HL-60 (cell line): ENCODE measurements around the gene USP14.

Experiments
- DNase-seq, 2 experiments: peaks; one replicate each; pipeline ENCODE4 v3.0.0-alpha.2; 2010 to 2020; ENCODE audit warnings: low read depth in 1 of 2, low spot score in 1 of 2
- H3K27ac ChIP-seq: fragments of 250-450 bp; sonication (Bioruptor Pico); replicated peaks from 2 replicates; pipeline ENCODE4 v1.5.1; 2020; ENCODE audit warnings: mild to moderate bottlenecking, moderate library complexity
- H3K27me3 ChIP-seq: fragments of 250-450 bp; sonication (Bioruptor Pico); 2 replicates; pipeline ENCODE4 v1.5.1; 2021; ENCODE audit warnings: mild to moderate bottlenecking, moderate library complexity; ENCODE audit not compliant: insufficient read depth, poor library complexity, severe bottlenecking
- H3K4me3 ChIP-seq: replicated peaks from 2 replicates; pipeline ENCODE4 v1.5.1; 2011; ENCODE audit warnings: mild to moderate bottlenecking, control low read depth, low read length; ENCODE audit not compliant: insufficient read depth
- GABPA ChIP-seq: IDR thresholded peaks from 2 replicates; pipeline ENCODE4 v1.6.1; 2012; ENCODE audit warnings: low read depth
- POLR2AphosphoS5 ChIP-seq: IDR thresholded peaks from 2 replicates; pipeline ENCODE4 v1.6.1; 2012; ENCODE audit warnings: low read depth
- REST ChIP-seq: IDR thresholded peaks from 2 replicates; pipeline ENCODE4 v1.6.1; 2012; ENCODE audit warnings: low read depth; ENCODE audit not compliant: insufficient replicate concordance
- SPI1 ChIP-seq: IDR thresholded peaks from 2 replicates; pipeline ENCODE4 v1.6.1; 2012; ENCODE audit warnings: low read depth, mild to moderate bottlenecking, borderline replicate concordance
- TF ChIP-seq, protein P1 (sequence below): IDR thresholded peaks from one replicate; pipeline ENCODE4 v1.5.1; 2011; ENCODE audit warnings: low read length, control low read depth, inconsistent platforms; ENCODE audit not compliant: insufficient read depth

The USP14 gene

GRCh38 chr18:189254-189653 is 30.9 kb downstream of the USP14 start:
- Histone ChIP-seq H3K4me3 (no peak overlapping the region), H3K27me3 (no peaks in the 10 kb centered on the region), H3K27ac (no peak overlapping the region)
- no peak for DNase-seq
- TF ChIP-seq SPI1 (no peak), REST (no peak), POLR2AphosphoS5 (no peak), GABPA (no peak)
- TF ChIP-seq, protein P1, sequence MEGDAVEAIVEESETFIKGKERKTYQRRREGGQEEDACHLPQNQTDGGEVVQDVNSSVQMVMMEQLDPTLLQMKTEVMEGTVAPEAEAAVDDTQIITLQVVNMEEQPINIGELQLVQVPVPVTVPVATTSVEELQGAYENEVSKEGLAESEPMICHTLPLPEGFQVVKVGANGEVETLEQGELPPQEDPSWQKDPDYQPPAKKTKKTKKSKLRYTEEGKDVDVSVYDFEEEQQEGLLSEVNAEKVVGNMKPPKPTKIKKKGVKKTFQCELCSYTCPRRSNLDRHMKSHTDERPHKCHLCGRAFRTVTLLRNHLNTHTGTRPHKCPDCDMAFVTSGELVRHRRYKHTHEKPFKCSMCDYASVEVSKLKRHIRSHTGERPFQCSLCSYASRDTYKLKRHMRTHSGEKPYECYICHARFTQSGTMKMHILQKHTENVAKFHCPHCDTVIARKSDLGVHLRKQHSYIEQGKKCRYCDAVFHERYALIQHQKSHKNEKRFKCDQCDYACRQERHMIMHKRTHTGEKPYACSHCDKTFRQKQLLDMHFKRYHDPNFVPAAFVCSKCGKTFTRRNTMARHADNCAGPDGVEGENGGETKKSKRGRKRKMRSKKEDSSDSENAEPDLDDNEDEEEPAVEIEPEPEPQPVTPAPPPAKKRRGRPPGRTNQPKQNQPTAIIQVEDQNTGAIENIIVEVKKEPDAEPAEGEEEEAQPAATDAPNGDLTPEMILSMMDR: no peak

DNA sequence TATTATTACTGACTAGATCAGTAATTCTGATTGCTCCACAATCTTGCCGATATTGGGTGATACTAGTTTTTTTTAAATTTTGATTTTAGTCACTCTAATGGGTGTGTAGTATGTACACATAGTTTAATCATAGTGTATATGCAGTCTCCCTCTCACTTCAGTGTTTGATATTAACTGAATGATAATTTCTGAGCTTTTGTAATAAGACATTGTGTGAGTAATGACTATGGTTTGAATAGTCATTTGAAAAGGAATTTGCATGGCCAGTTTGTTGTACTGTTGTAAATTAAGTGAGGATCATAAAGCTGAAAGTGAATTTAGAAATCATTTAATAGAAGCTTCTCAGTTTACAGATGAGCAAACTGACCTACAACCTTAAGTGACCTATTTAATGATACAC is 33.4 kb downstream of the USP14 start:
- no peaks in the 10 kb centered on the region for H3K27me3 ChIP-seq
- no peak for DNase-seq
- H3K27ac ChIP-seq: no peak overlapping the region
- no peak overlapping the region for H3K4me3 ChIP-seq
- TF ChIP-seq POLR2AphosphoS5 (no peak), REST (no peak), GABPA (no peak), SPI1 (no peak)
- TF ChIP-seq, protein P1: no peak

- Histone ChIP-seq H3K4me3 (no peak overlapping the region), H3K27me3 (no peaks in the 10 kb centered on the region), H3K27ac (no peak overlapping the region)
- TF ChIP-seq, protein P1: no peak
- no peak for TF ChIP-seq POLR2AphosphoS5
- no peak for TF ChIP-seq REST
- TF ChIP-seq SPI1: no peak
- no peak for TF ChIP-seq GABPA
- no peak for DNase-seq
These were observed 34.4 kb downstream of the USP14 start for GRCh38 chr18:192801-193200.
